ENCODE measurements around the gene KAT2B. TPM values are rescaled to one million over a fixed set of nuclear protein-coding genes. Genes with fewer than 3 reads are reported as not detected.

KAT2B gene
- total RNA-seq, 2 experiments from 2014 or later = 97.8 to 108 TPM

GRCh38 chr3:20154078-20154477, 113.8 kb downstream of the KAT2B start:
- no peak for ATAC-seq (ENCODE audit: low read depth)
- no peak for DNase-seq
- Mint-ChIP-seq H3K9me3 (no peaks in the 10 kb centered on the region), H3K4me3 (no peak overlapping the region), H3K4me1 (peaks cover 3% of the 10 kb centered on the region), H3K36me3 (peaks cover 49% of the 10 kb centered on the region), H3K27ac (no peak overlapping the region), H3K27me3 (no peaks in the 10 kb centered on the region)
- POLR2A ChIA-PET = no interaction called here

- H3K27me3 Mint-ChIP-seq = no peaks in the 10 kb centered on the region
- DNase-seq (no peak), ATAC-seq (ENCODE audit: low read depth) (no peak)
- no peak overlapping the region for H3K27ac Mint-ChIP-seq
- H3K36me3 Mint-ChIP-seq = peaks cover 47% of the 10 kb centered on the region
- H3K4me3 Mint-ChIP-seq = no peak overlapping the region
- POLR2A ChIA-PET = interaction anchor here (0.6 kb wide), 1 partner anchor 50 kb away, joined by 4 read pairs; no protein-coding TSS in a partner anchor
- H3K4me1 Mint-ChIP-seq = peaks cover 7% of the 10 kb centered on the region
- no peaks in the 10 kb centered on the region for H3K9me3 Mint-ChIP-seq
These were observed 114.7 kb downstream of the KAT2B start for GRCh38 chr3:20154928-20155327.

GRCh38 chr3:20160230-20160629, 120.0 kb downstream of the KAT2B start:
- ATAC-seq (ENCODE audit: low read depth) = peak; percentile 69
- peak overlapping the region; percentile 35 for H3K4me3 Mint-ChIP-seq

GRCh38 chr3:20161714-20162113, 121.5 kb downstream of the KAT2B start:
- no peak overlapping the region for H3K27ac Mint-ChIP-seq
- no peaks in the 10 kb centered on the region for H3K27me3 Mint-ChIP-seq
- no peak for DNase-seq
- POLR2A ChIA-PET = interaction anchor here (1.1 to 3.4 kb wide), 2 partner anchors 24 to 121 kb away, joined by 3 to 10 read pairs; partner anchors contain the start of genes KAT2B and SGO1
- peaks cover 65% of the 10 kb centered on the region for H3K36me3 Mint-ChIP-seq
- H3K4me1 Mint-ChIP-seq = peaks cover 21% of the 10 kb centered on the region
- H3K4me3 Mint-ChIP-seq = no peak overlapping the region
- ATAC-seq (ENCODE audit: low read depth) = no peak
- no peaks in the 10 kb centered on the region for H3K9me3 Mint-ChIP-seq

More at GRCh38 chr3:20160230-20160629, 120.0 kb downstream of the KAT2B start:
- peaks cover 18% of the 10 kb centered on the region for H3K4me1 Mint-ChIP-seq
- peak overlapping the region; percentile 75 for H3K27ac Mint-ChIP-seq
- POLR2A ChIA-PET = interaction anchor here (0.6 to 3.4 kb wide), 5 partner anchors 9 to 119 kb away, joined by 3 to 10 read pairs (median 5); partner anchors contain the start of genes KAT2B and SGO1
- H3K9me3 Mint-ChIP-seq = no peaks in the 10 kb centered on the region
- no peak for DNase-seq
- H3K36me3 Mint-ChIP-seq = peaks cover 61% of the 10 kb centered on the region
- no peaks in the 10 kb centered on the region for H3K27me3 Mint-ChIP-seq

- ATAC-seq (ENCODE audit: low read depth) (no peak), DNase-seq (no peak)
- Mint-ChIP-seq H3K4me1 (peaks cover 7% of the 10 kb centered on the region), H3K4me3 (no peak overlapping the region), H3K27ac (no peak overlapping the region), H3K36me3 (peaks cover 48% of the 10 kb centered on the region), H3K9me3 (no peaks in the 10 kb centered on the region), H3K27me3 (no peaks in the 10 kb centered on the region)
- POLR2A ChIA-PET = no interaction called here
These were observed 133.7 kb downstream of the KAT2B start for GRCh38 chr3:20173844-20174410.

GRCh38 chr3:20181276-20181675, 141.0 kb downstream of the KAT2B start:
- no peak for DNase-seq
- POLR2A ChIA-PET = interaction anchor here (0.7 to 0.9 kb wide), 2 partner anchors 20 to 289 kb away, joined by 3 read pairs; no protein-coding TSS in a partner anchor
- H3K4me1 Mint-ChIP-seq = peaks cover 14% of the 10 kb centered on the region
- H3K36me3 Mint-ChIP-seq = peaks cover 47% of the 10 kb centered on the region
- H3K27me3 Mint-ChIP-seq = no peaks in the 10 kb centered on the region
- H3K9me3 Mint-ChIP-seq = no peaks in the 10 kb centered on the region
- no peak overlapping the region for H3K27ac Mint-ChIP-seq
- H3K4me3 Mint-ChIP-seq = no peak overlapping the region
- no peak for ATAC-seq (ENCODE audit: low read depth)

GRCh38 chr3:20182206-20182605, 142.0 kb downstream of the KAT2B start:
- ATAC-seq (ENCODE audit: low read depth) (no peak), DNase-seq (no peak)
- Mint-ChIP-seq H3K4me1 (peaks cover 13% of the 10 kb centered on the region), H3K4me3 (no peak overlapping the region), H3K27me3 (no peaks in the 10 kb centered on the region), H3K9me3 (no peaks in the 10 kb centered on the region), H3K36me3 (peaks cover 44% of the 10 kb centered on the region), H3K27ac (no peak overlapping the region)
- POLR2A ChIA-PET = no interaction called here

GRCh38 chr3:20185331-20185678, 145.1 kb downstream of the KAT2B start:
- no peaks in the 10 kb centered on the region for H3K27me3 Mint-ChIP-seq
- no peak overlapping the region for H3K4me3 Mint-ChIP-seq
- H3K9me3 Mint-ChIP-seq = no peaks in the 10 kb centered on the region
- POLR2A ChIA-PET = interaction anchor here (1.0 to 5.3 kb wide), 6 partner anchors 14 to 238 kb away, joined by 3 to 44 read pairs (median 7); partner anchors contain the start of gene KAT2B
- H3K27ac Mint-ChIP-seq = no peak overlapping the region
- peak; percentile 47 for DNase-seq
- peak; percentile 16 for ATAC-seq (ENCODE audit: low read depth)
- H3K36me3 Mint-ChIP-seq = peaks cover 24% of the 10 kb centered on the region
- peaks cover 9% of the 10 kb centered on the region for H3K4me1 Mint-ChIP-seq

DNA sequence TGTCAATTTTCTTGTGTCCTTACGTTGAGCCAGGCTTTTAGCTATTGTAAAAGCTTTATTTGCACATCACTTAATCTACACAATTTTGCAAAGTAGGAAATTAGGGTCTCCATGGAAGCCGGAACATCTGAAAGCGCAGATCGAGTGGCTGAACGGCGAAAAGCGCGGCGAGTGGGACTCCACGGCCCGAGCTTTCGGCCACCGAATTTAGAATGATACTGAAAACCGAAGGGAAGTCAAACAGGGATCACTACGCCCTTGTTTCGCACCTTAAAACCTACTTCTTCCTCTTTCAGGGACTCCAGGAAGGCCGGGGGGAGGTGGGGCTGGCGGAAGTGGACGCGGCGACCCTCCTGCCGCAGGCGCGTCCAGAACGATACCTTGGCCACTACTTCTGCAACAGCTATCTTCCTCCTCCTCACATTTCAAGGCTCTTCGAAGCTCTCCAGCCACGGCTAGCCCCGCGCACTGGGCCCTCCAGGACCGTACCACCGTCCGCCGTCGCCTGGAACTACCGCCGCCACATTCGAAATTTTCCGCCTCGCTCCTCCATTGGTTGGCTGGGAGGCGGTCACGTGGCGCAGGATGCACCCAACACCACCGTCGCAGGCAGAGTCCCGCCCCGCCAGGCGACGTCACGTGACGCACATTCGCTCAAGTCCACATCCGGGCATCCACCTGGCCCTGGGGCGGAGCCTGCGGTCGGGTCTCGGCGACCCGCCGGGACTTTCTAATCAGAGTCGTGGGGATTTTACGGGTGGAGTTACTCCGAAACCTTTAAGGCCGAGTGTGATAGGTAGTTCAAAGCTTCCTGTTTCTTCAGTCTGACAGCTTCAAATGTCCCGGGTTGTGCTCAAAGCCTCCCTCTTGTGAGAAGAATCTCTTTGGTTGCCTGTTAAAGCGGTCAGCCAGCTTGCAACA, 145.7 kb downstream of the KAT2B start, which contains the start of gene SGO1:
Gene SGO1 (minus strand): TSS at position 528 of the 921 bp plus-strand sequence. CDS start 2,179 bp downstream, outside the sequence.
- no peaks in the 10 kb centered on the region for H3K27me3 Mint-ChIP-seq
- H3K9me3 Mint-ChIP-seq = no peaks in the 10 kb centered on the region
- H3K4me3 Mint-ChIP-seq = no peak within 1 kb of the TSS
- ATAC-seq (ENCODE audit: low read depth) (peak; percentile 92), DNase-seq (peak; percentile 100)
- POLR2A ChIA-PET = interaction anchor here (0.8 to 5.3 kb wide), 8 partner anchors 15 to 238 kb away, joined by 3 to 44 read pairs (median 6); partner anchors contain the start of gene KAT2B
- H3K36me3 Mint-ChIP-seq = peaks cover 20% of the 10 kb centered on the region
- no peak within 1 kb of the TSS for H3K27ac Mint-ChIP-seq
- peaks cover 8% of the 10 kb centered on the region for H3K4me1 Mint-ChIP-seq

DNA sequence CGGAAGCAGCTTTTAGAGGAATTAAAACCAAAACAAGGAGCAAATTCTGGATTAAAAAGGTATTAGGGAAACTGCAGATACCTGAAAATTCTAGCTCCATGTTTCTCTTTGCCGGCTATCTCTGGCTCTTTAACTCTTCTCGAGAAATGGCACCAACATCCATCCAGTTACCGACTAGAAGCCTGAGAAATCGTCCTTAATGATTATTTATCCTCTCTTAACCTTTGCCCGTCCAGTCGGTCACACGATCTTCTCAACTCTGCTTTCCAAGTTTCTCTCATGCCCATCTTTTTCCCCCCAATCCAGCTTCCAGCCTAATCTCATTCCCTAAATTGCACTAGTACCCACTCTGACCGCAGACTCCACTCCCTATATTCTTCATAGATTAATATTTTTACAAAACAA, 146.4 kb downstream of the KAT2B start:
- DNase-seq = no peak
- no peak overlapping the region for H3K4me3 Mint-ChIP-seq
- no peaks in the 10 kb centered on the region for H3K27me3 Mint-ChIP-seq
- peaks cover 19% of the 10 kb centered on the region for H3K36me3 Mint-ChIP-seq
- POLR2A ChIA-PET = interaction anchor here (0.8 to 5.3 kb wide), 6 partner anchors 25 to 145 kb away, joined by 3 to 44 read pairs (median 9); partner anchors contain the start of gene KAT2B
- H3K9me3 Mint-ChIP-seq = no peaks in the 10 kb centered on the region
- no peak for ATAC-seq (ENCODE audit: low read depth)
- peaks cover 8% of the 10 kb centered on the region for H3K4me1 Mint-ChIP-seq
- no peak overlapping the region for H3K27ac Mint-ChIP-seq

GRCh38 chr3:20190991-20191390, 150.7 kb downstream of the KAT2B start:
- DNase-seq = no peak
- no peaks in the 10 kb centered on the region for H3K9me3 Mint-ChIP-seq
- POLR2A ChIA-PET = no interaction called here
- no peak for ATAC-seq (ENCODE audit: low read depth)
- peaks cover 2% of the 10 kb centered on the region for H3K36me3 Mint-ChIP-seq
- no peaks in the 10 kb centered on the region for H3K4me1 Mint-ChIP-seq
- no peaks in the 10 kb centered on the region for H3K27me3 Mint-ChIP-seq
- no peak overlapping the region for H3K4me3 Mint-ChIP-seq
- H3K27ac Mint-ChIP-seq = no peak overlapping the region

DNA sequence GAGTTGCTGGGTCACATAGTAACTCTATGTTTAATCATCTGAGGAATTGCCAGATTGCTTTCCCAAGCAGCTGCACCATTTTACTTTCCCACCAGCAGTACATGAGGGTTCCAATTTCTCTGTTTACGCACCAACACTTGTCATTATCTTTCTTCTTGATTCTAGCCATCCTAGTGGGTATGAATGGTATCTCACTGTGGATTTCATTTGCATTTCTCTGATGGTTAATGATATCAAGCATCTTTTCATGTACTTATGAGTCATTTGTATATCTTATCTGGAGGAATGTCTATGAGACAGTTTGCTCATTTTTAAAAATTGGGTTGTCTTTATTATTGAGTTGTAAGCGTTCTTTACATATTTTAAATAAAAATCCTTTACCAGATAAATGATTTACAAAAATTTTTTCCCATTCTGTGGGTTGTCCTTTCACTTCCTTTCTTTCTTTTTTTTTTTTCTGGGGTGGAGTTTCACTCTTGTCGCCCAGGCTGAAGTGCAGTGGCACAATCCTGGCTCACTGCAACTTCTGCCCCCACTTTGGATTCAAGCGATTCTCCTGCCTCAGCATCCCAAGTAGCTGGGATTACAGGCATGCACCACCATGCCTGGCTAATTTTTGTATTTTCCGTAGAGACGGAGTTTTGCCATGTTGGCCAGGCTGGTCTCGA, 154.7 kb downstream of the KAT2B start:
- H3K9me3 Mint-ChIP-seq = no peaks in the 10 kb centered on the region
- ATAC-seq (ENCODE audit: low read depth) (no peak), DNase-seq (no peak)
- H3K27ac Mint-ChIP-seq = no peak overlapping the region
- H3K36me3 Mint-ChIP-seq = peaks cover 4% of the 10 kb centered on the region
- H3K27me3 Mint-ChIP-seq = no peaks in the 10 kb centered on the region
- no peak overlapping the region for H3K4me3 Mint-ChIP-seq
- peaks cover 4% of the 10 kb centered on the region for H3K4me1 Mint-ChIP-seq
- POLR2A ChIA-PET = no interaction called here

DNA sequence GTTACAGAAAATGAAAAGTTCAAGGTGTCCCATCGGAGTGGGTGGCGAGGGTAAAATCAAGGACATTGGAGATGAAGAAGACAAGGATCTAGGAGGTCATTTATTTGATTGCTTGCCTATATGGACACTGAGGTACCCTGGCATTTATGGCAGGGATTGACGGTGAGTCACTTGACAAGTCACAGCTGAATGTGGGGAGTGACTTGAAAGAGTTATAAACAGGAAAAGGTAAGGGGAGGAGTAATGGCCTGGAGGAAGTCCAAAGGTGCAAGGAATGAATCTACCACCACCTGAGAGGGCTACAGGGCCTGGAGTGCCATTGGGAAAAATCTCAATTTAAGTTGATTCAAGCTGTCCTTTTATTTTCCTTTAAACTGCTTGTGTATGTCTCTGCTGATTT, 157.5 kb downstream of the KAT2B start:
- ATAC-seq (ENCODE audit: low read depth) = no peak
- Mint-ChIP-seq H3K4me3 (no peak overlapping the region), H3K27ac (no peak overlapping the region), H3K4me1 (peaks cover 12% of the 10 kb centered on the region), H3K27me3 (no peaks in the 10 kb centered on the region), H3K36me3 (peaks cover 4% of the 10 kb centered on the region), H3K9me3 (no peaks in the 10 kb centered on the region)
- POLR2A ChIA-PET = interaction anchor here (1.0 kb wide), 1 partner anchor 157 kb away, joined by 3 read pairs; no protein-coding TSS in a partner anchor
- no peak for DNase-seq

Measured in activated naive CD8-positive, alpha-beta T cell treated with anti-CD3 and anti-CD28 coated beads, Interleukin-2, amount 10 ng/mL, durations not matched to agents 7 days and 5 days (primary cell).